Measurements from ENCODE around the gene FNIP2. TPM values are rescaled to one million over a fixed set of nuclear protein-coding genes. Genes with fewer than 3 reads are reported as not detected.
"Not testable (repeated sequence)": the region's sequence is repeated elsewhere in the genome, so short reads cannot be mapped to it uniquely, and the experiment has no call there.

FNIP2 gene
- total RNA-seq, 1 donor from 2014 or later: 29.0 TPM

GRCh38 chr4:158912390-158912789 lies 143.6 kb downstream of the FNIP2 start:
- no peak for DNase-seq (ENCODE audit: low read depth in 2 of 2)

GRCh38 chr4:158912806-158913205 lies 144.0 kb downstream of the FNIP2 start:
- DNase-seq (ENCODE audit: low read depth in 2 of 2): no peak

DNA sequence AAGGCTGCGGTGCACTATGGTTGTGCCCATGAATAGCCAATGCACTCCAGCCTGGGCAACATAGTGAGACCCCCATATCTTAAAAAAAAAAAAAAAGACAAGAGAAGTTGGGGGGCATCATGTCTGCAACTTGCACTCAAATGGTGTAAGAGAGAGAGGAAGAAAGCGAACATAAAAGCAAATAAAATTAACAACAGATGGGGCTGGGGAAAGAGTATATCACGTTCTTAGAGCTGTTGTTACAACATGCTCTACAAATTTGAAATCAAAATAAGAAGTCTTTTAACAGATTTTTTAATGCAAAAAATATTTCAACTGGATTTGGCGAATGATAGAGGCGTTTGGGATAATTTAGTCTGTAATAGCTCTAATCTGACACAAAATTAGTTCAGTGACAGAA lies 144.9 kb downstream of the FNIP2 start:
- DNase-seq (ENCODE audit: low read depth in 2 of 2): no peak

- DNase-seq (ENCODE audit: low read depth in 2 of 2): peak in 1 of 2 donors; percentile 15
Observed at GRCh38 chr4:158914218-158914617, 145.4 kb downstream of the FNIP2 start.

GRCh38 chr4:158915683-158916241 lies 146.9 kb downstream of the FNIP2 start:
- no peak for DNase-seq (ENCODE audit: low read depth in 2 of 2)

GRCh38 chr4:158920452-158920996 lies 151.7 kb downstream of the FNIP2 start:
- DNase-seq (ENCODE audit: low read depth in 2 of 2): not testable (repeated sequence)

DNA sequence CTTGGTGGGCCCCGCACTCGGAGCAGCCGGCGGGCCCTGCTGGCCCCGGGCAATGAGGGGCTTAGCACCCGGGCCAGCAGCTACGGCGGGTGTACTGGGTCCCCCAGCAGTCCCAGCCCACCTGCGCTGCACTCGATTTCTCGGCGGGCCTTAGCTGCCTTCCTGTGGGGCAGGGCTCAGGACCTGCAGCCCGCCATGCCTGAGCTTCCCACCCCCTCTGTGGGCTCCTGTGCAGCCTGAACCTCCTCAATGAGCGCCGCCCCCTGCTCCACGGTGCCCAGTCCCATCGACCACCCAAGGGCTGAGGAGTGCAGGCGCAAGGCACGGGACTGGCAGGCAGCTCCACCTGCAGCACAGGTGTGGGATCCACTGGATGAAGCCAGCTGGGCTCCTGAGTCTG lies 158.9 kb downstream of the FNIP2 start:
- DNase-seq (ENCODE audit: low read depth in 2 of 2): not testable (repeated sequence)

- DNase-seq (ENCODE audit: low read depth in 2 of 2): no peak
Observed at GRCh38 chr4:158929939-158930638, 161.3 kb downstream of the FNIP2 start.

GRCh38 chr4:158930639-158930972 lies 161.8 kb downstream of the FNIP2 start:
- no peak for DNase-seq (ENCODE audit: low read depth in 2 of 2)

GRCh38 chr4:158933236-158933635 lies 164.4 kb downstream of the FNIP2 start:
- no peak for DNase-seq (ENCODE audit: low read depth in 2 of 2)

DNA sequence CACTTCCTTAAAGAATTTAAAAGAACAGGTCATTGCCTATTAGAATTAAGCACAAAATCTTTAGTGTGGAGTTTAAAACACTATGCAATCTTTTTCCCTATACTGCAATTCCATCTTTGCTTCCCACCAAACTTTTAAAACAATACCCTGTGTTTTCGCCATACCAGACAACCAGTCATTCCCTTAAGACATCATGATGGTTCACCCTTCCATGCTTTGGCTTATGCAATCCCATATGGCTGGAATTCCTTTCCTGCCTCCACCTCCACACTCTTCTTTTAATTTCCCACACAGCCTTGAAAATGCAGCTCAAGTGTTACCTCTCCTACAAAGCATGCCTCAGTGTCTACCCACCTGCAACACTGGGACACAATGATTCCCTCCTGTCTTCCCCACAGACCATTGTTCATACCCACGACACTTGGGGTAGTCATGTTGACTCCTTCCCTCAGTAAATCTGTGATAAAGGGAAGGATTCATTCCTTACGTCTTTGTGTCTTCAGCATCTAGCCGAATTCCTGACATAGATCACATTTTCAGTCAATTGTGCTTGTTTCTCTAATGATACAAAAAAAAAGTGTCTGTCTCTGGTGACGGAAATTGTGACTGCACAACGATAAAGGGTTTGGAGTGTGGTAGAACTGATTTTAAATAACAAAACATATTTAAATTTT lies 166.3 kb downstream of the FNIP2 start:
- DNase-seq (ENCODE audit: low read depth in 2 of 2): no peak

GRCh38 chr4:158936238-158936637 lies 167.4 kb downstream of the FNIP2 start:
- no peak for DNase-seq (ENCODE audit: low read depth in 2 of 2)

DNA sequence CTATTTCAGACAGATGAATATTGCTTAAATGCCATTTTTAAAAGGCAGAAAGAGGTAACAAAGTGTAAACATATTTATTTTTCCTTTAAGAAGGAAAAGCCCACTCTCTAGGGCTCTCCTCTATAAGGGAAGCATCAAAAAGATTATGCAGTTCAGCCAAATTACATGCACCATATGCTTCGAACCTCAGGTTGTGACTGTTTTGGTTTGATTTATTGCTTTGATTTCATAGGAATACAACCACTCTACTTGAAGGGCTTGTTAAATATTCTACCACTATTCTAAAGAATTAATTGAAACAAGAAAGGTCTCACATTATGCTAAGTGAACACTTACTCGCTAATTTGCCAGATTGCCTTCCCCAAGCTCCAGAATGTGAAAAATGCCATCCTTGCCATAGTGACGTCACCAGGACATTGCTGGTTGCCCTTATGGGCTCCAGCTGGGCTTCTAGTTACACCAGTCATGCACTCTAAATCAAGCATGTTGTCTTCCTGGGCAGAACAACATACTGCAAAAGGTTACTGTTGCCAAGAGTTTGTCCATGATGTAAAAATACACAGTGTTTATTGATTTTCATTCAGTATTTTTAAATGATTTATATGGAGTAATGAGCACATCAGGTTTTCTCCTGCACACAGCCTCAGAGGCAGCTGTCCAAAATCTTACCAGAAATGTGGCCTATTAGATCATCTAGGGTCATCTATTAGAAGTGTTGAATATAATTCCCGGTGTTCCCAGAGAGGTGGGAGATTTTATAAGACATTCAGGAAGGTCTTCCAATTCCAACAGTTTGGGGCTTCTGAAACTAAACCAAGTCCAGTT lies 169.6 kb downstream of the FNIP2 start:
- no peak for DNase-seq (ENCODE audit: low read depth in 2 of 2)

GRCh38 chr4:158940271-158940670 lies 171.4 kb downstream of the FNIP2 start:
- no peak for DNase-seq (ENCODE audit: low read depth in 2 of 2)

GRCh38 chr4:158941321-158941720 lies 172.5 kb downstream of the FNIP2 start:
- DNase-seq (ENCODE audit: low read depth in 2 of 2): no peak

DNA sequence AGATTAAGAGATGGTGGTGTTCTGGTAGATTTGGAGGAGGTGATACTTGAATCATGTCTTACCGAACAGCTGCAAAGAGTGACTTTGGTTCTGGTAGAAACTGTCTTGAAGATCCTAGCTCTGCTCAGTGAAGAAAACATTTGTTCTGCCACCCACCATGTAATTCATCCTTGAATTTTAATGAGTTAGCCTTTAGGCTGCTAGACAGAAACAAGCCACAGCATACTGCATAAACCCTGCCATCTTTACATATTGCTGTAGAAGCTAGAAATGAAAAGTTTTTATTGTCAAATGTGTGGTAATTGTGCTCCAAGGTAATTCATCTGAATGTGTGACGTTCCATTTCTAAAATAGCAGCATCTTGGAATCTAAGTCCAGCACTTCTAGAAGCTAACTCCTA lies 173.1 kb downstream of the FNIP2 start:
- no peak for DNase-seq (ENCODE audit: low read depth in 2 of 2)

DNA sequence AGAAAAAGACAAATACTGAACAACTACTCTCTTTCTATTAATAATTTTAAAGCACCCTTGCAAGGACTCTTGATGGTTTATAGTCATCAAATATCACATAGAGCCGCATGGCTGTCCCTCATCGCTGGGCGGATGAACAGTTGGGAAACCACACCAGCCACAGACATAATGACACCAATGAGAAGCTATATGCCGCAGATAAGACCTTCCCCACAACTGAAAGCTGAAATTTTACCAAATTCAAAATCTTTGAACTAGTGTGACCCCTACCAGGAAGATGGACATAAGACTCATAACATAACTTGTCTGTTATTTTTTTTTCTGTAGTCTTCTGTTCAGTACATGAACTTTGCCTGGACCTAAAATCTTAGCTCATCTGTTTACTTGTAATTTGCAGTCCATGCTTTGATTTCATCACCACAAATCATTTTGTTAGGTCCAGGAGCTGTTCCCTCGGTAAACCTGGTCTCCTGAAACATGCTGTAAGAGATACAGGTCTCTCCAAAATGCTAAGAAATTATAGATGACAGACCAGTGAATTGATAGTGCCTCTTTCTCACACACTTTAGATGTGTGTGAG lies 176.8 kb downstream of the FNIP2 start:
- DNase-seq (ENCODE audit: low read depth in 2 of 2): no peak

- no peak for DNase-seq (ENCODE audit: low read depth in 2 of 2)
Observed at GRCh38 chr4:158946825-158947224, 178.0 kb downstream of the FNIP2 start.

- DNase-seq (ENCODE audit: low read depth in 2 of 2): no peak
Observed at GRCh38 chr4:158948071-158948470, 179.2 kb downstream of the FNIP2 start.

DNA sequence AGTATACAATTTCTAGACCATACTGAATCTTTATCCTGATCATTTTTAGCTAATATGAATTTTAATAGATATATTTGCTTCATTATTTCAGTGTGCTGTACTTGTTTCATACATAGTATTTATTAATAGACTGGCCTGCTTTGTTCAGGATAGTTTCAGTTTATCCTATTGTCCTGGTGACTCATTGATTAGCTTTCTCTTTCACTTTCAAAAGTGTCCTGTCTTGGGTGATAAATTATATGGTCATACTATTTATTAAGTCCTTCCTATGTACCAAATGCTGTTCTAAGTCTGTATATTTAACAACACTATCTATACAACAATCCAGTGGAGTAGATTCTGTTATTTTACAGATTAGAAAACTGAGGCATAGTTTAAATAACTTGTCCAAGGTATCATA lies 180.3 kb downstream of the FNIP2 start:
- peak; percentile 51 to 64 for DNase-seq (ENCODE audit: low read depth in 2 of 2)

DNA sequence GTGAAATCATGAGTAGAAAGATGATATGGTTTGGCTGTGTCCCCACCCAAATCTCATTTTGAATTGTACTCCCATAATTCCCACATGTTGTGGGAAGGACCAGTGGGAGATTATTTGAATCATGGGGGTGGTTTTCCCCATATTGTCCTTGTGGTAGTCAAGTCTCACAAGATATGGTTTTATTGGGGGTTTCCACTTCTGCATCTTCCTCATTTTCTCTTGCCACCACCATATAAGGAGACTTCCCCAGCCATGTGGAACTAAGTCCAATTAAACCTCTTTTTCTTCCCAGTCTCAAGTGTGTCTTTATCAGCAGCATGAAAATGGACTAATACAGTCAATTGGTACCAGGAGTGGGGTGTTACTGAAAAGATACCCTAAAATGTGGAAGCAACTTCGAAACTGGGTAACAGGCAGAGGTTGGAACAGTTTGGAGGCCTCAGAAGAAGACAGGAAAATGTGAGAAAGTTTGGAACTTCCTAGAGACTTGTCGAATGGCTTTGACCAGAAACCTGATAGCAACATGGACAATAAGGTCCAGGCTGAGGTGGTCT lies 183.5 kb downstream of the FNIP2 start:
- not testable (repeated sequence) for DNase-seq (ENCODE audit: low read depth in 2 of 2)

Data from dermis microvascular lymphatic vessel endothelial cell (primary cell).